Natural killer cell (primary cell): ENCODE results near the gene PIAS4. TPM values are rescaled to one million over a fixed set of nuclear protein-coding genes. Genes with fewer than 3 reads are reported as not detected.
A peak's percentile ranks its signal among the peaks of the same experiment; 100 is the strongest.

Experiments used
- ATAC-seq, 3 donors: fragments of 150-1000 bp in 2 of 3; fragments of 200-7000 bp in 1 of 3; cut with Tn5 transposase; 1 replicate in 1 of 3; 2 replicates in 2 of 3; pipeline ENCODE4 v1.10.0; 2021; ENCODE audit warnings: mild to moderate bottlenecking in 2 of 3, moderate library complexity in 2 of 3
- DNase-seq, 2 donors: peaks; one replicate each; pipeline versions ENCODE4 v3.0.0 to v3.0.0-alpha.2; 2013 to 2021; ENCODE audit warnings: mixed read lengths in 1 of 2
- H3K27ac ChIP-seq: one replicate; pipeline ENCODE4 v1.5.1; 2013; ENCODE audit warnings: mild to moderate bottlenecking, low read length
- H3K27me3 ChIP-seq: one replicate; pipeline ENCODE4 v1.6.1; 2013; ENCODE audit warnings: low read length; ENCODE audit not compliant: control insufficient read depth, insufficient read depth
- H3K36me3 ChIP-seq: one replicate; pipeline ENCODE4 v1.6.1; 2013; ENCODE audit warnings: low read length; ENCODE audit not compliant: control insufficient read depth, insufficient read depth
- H3K4me1 ChIP-seq: one replicate; pipeline ENCODE4 v1.6.1; 2013; ENCODE audit warnings: low read length; ENCODE audit not compliant: control insufficient read depth, insufficient read depth
- H3K4me3 ChIP-seq: one replicate; pipeline ENCODE4 v1.5.1; 2013; ENCODE audit warnings: low read length
- H3K9me3 ChIP-seq: one replicate; pipeline ENCODE4 v1.6.1; 2013; ENCODE audit warnings: low read length; ENCODE audit not compliant: control insufficient read depth, insufficient read depth
- H3K27ac Mint-ChIP-seq, 2 donors: one replicate each; pipeline ENCODE4 v1.8.0; 2022; ENCODE audit warnings: mild to moderate bottlenecking in 2 of 2, mixed read lengths in 2 of 2, moderate library complexity in 1 of 2
- H3K27me3 Mint-ChIP-seq, 2 donors: one replicate each; pipeline ENCODE4 v1.8.0; 2022; ENCODE audit warnings: low read depth in 2 of 2, mixed read lengths in 2 of 2
- H3K36me3 Mint-ChIP-seq: one replicate; pipeline ENCODE4 v1.8.0; 2022; ENCODE audit warnings: mixed read lengths
- H3K4me1 Mint-ChIP-seq, 2 donors: one replicate each; pipeline ENCODE4 v1.8.0; 2022; ENCODE audit warnings: mixed read lengths in 2 of 2
- H3K4me3 Mint-ChIP-seq: one replicate; pipeline ENCODE4 v1.8.0; 2022; ENCODE audit warnings: mild to moderate bottlenecking, moderate library complexity, mixed read lengths
- H3K9me3 Mint-ChIP-seq, 2 donors: one replicate each; pipeline ENCODE4 v1.8.0; 2022; ENCODE audit warnings: mixed read lengths in 2 of 2
- WGBS: methylation state at CpG from one replicate; pipeline ENCODE4 v1.1.7; 2013; ENCODE audit warnings: missing lambda C conversion rate; ENCODE audit not compliant: insufficient coverage; 5-methylcytosine and 5-hydroxymethylcytosine counted together
- intact Hi-C: fragments of 100-400 bp; cut with micrococcal nuclease; formaldehyde crosslinking; loops from one replicate; pipeline ENCODE4 v1.14.2; 2022
- total RNA-seq, 4 donors: library from RNA; stranded (reverse); fragments of 120-200 nt in 1 of 4; gene quantifications; one replicate each; pipeline versions ENCODE4 v1.2.3 to v1.2.4, GENCODE V29; 2013 to 2022
- TF ChIP-seq, protein P1 (sequence below): fragments of 200-600 bp; IDR thresholded peaks from one replicate; pipeline ENCODE4 v1.8.0; 2022; ENCODE audit warnings: antibody characterized with exemption

Gene PIAS4
- total RNA-seq, 3 donors from 2014 or later (not counting 1 experiment from before 2014, with no cell fraction given), result 25.4 to 39.4 (median 26.8) TPM

DNA sequence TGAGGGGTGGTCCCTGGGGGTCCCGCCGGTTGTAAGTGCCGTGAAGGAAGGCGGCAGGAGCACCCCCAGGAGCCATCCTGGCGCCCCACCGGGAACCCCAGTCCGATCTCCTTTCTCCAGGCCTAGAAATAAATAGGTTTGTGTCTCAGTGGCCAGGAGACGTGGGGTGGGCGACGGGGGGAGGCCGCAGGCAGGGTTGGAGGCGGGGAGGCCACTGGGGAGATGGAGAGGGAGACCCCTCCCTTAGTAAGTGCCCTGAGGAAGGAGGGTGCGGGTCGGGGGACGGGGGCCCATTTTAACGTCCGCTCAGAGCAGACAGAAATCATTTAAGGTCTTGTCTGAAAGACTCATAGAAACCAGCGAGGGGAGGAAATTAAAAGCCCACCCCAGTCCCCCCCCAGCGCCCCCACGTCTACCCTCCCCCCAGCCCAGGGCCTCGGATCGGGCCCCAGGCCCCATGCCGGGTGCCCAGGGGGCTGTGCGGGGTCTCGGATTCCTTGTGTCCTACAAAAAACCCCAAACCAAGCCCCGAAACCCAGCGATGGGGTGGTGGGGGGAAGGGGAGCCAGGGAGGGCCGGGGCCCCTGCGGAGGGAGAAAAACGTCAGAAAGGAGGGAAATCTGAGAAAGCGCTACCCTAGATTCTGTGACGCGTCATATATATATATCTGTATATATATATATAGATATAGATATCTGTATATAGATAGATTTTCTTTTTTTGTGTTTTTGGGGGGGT lies 39.6 kb downstream of the PIAS4 start:
- ATAC-seq, result no peak

DNA sequence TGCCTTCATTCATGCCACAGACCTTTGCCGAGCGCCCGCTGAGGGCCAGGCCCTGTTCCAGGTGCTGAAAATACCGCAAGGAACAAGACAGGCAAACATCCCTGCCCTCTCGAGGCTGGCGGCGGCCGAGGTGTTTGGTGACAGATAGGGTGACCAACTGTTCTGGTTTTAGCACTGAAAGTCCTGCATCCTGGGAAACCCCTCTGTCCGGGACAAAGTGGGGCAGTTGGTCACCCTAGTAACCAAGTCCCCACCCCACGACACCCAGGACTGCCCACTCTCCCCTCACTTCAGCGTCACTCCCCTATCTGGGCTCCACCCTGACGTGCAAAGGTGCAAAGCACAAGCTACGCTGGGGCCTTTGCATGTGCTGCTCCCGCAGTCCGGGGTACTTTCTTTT lies 41.9 kb downstream of the PIAS4 start:
- Mint-ChIP-seq H3K27me3 (no peaks in the 10 kb centered on the region), H3K4me3 (no peak overlapping the region), H3K9me3 (no peaks in the 10 kb centered on the region), H3K36me3 (peaks cover 7% of the 10 kb centered on the region), H3K27ac (peak overlapping the region; percentile 84 to 86), H3K4me1 (peaks cover 32 to 44% of the 10 kb centered on the region in 2 donors)
- H3K4me3 ChIP-seq, result no peak overlapping the region
- TF ChIP-seq, protein P1, sequence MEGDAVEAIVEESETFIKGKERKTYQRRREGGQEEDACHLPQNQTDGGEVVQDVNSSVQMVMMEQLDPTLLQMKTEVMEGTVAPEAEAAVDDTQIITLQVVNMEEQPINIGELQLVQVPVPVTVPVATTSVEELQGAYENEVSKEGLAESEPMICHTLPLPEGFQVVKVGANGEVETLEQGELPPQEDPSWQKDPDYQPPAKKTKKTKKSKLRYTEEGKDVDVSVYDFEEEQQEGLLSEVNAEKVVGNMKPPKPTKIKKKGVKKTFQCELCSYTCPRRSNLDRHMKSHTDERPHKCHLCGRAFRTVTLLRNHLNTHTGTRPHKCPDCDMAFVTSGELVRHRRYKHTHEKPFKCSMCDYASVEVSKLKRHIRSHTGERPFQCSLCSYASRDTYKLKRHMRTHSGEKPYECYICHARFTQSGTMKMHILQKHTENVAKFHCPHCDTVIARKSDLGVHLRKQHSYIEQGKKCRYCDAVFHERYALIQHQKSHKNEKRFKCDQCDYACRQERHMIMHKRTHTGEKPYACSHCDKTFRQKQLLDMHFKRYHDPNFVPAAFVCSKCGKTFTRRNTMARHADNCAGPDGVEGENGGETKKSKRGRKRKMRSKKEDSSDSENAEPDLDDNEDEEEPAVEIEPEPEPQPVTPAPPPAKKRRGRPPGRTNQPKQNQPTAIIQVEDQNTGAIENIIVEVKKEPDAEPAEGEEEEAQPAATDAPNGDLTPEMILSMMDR, result no peak
- H3K36me3 ChIP-seq, result peaks cover 60% of the 10 kb centered on the region
- WGBS, result 77% methylated on average over 15 of the region's 15 CpGs
- no peak overlapping the region for H3K27ac ChIP-seq
- ATAC-seq (peak in 1 of 3 donors; percentile 11), DNase-seq (peak in 1 of 2 donors; percentile 7)
- H3K9me3 ChIP-seq, result no peaks in the 10 kb centered on the region
- intact Hi-C loops, result no loop called here
- H3K27me3 ChIP-seq, result no peaks in the 10 kb centered on the region
- H3K4me1 ChIP-seq, result peaks cover 40% of the 10 kb centered on the region

More for the DNA sequence above, 39.6 kb downstream of the PIAS4 start:
- H3K36me3 ChIP-seq, result peaks cover 47% of the 10 kb centered on the region
- WGBS, result 96% methylated on average over 14 of the region's 33 CpGs
- Mint-ChIP-seq H3K36me3 (no peaks in the 10 kb centered on the region), H3K27ac (peak overlapping the region in 1 of 2 donors; percentile 77), H3K27me3 (no peaks in the 10 kb centered on the region), H3K4me1 (peaks cover 21 to 39% of the 10 kb centered on the region in 2 donors), H3K4me3 (no peak overlapping the region), H3K9me3 (no peaks in the 10 kb centered on the region)
- no peak for DNase-seq
- no peak overlapping the region for H3K27ac ChIP-seq
- intact Hi-C loops, result no loop called here
- TF ChIP-seq, protein P1, result no peak
- H3K9me3 ChIP-seq, result no peaks in the 10 kb centered on the region
- no peak overlapping the region for H3K4me3 ChIP-seq
- no peaks in the 10 kb centered on the region for H3K27me3 ChIP-seq
- peaks cover 31% of the 10 kb centered on the region for H3K4me1 ChIP-seq

DNA sequence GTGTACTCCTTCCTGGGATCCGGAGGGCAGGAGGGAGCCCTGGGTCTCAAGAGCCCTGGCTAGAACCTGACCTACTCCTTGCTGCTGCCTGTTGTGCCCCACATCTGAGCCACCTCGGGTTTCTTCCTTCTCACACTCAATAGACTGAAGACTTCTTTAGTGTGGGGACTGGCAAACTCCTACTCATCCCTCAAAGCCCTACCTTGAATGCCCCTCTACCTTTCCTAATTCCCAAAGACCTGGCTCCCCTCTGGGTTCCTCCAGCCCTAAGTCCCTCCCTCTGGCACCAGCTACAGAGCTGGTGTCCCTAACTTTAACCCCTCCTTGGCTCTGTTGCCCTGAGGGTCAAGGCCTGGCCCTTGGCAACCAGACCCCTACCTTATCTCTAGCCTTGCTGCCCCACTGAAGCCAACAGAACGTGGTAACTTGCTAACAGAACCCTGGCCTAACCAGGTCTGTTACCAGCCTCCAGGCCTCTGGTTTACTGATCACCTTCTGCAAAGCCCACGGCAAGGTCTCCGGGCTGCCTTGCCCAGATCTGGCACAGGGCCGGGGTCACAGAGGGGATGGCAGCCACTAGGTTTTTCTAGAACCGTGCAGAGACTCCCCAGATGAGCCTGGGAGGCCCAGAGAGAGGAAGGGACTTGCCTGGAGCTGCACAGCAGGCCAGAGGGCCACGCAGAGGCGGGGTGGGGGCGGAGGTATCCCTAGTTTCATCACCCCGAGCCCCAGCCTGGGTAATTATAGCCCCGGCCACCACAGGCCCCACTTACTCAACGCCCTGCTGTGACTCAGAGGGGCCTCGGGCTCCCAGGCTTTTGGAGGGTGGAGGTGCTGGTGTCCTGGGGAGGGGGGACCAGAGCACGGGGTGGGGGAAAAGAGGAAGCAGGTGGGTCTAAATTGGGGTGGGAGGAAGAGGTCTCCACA lies 43.9 kb downstream of the PIAS4 start:
- H3K36me3 Mint-ChIP-seq, result peaks cover 7% of the 10 kb centered on the region

More for the DNA sequence above, 43.9 kb downstream of the PIAS4 start:
- intact Hi-C loops, result no loop called here
- H3K9me3 Mint-ChIP-seq, result no peaks in the 10 kb centered on the region
- Histone ChIP-seq H3K27me3 (no peaks in the 10 kb centered on the region), H3K36me3 (peaks cover 54% of the 10 kb centered on the region), H3K4me3 (no peak overlapping the region), H3K27ac (peak overlapping the region; percentile 58), H3K9me3 (no peaks in the 10 kb centered on the region), H3K4me1 (peaks cover 47% of the 10 kb centered on the region)
- H3K27me3 Mint-ChIP-seq, result no peaks in the 10 kb centered on the region
- TF ChIP-seq, protein P1, result no peak
- peak; percentile 14 to 41 (median 20) for ATAC-seq
- peak in 1 of 2 donors; percentile 15 for DNase-seq
- H3K4me3 Mint-ChIP-seq, result peak overlapping the region; percentile 25
- peaks cover 32 to 46% of the 10 kb centered on the region in 2 donors for H3K4me1 Mint-ChIP-seq
- H3K27ac Mint-ChIP-seq, result peak overlapping the region; percentile 84 to 86
- 70% methylated on average over 14 of the region's 15 CpGs for WGBS
